ENCODE data around the gene MREG. TPM values are rescaled to one million over a fixed set of nuclear protein-coding genes. Genes with fewer than 3 reads are reported as not detected.

MREG gene
- total RNA-seq, 1 experiment from 2014 or later: 23.0 TPM

GRCh38 chr2:216018709-216019108, 5.4 kb upstream of the MREG start:
- BruUV-seq (replicated peaks): no TSS peak
- no peak for DNase-seq
- POLR2A ChIA-PET (ENCODE audit: unreplicated experiment): interaction anchor here (0.6 kb wide), 1 partner anchor 67 kb away, joined by 4 read pairs; no protein-coding TSS in a partner anchor

GRCh38 chr2:216017365-216017764, 4.0 kb upstream of the MREG start:
- CTCF ChIA-PET: no interaction called here
- Histone ChIP-seq H3K27me3 (ENCODE audit: insufficient read depth, low read depth) (no peaks in the 10 kb centered on the region), H3K4me2 (no peak overlapping the region), H3K4me1 (replicated peaks; ENCODE audit: insufficient read depth) (peaks cover 8% of the 10 kb centered on the region), H3K27ac (no peak overlapping the region), H4K20me1 (ENCODE audit: insufficient read depth) (no peaks in the 10 kb centered on the region), H2AFZ (no peak overlapping the region), H3K9me2 (ENCODE audit: insufficient read depth) (no peaks in the 10 kb centered on the region), H3K36me3 (ENCODE audit: low read depth) (no peaks in the 10 kb centered on the region), H3K4me3 (no peak overlapping the region), H3F3A (ENCODE audit: insufficient read depth, low read depth) (peaks cover 14% of the 10 kb centered on the region), H3K9me3 (ENCODE audit: insufficient read depth, low read depth) (no peaks in the 10 kb centered on the region), H3K79me2 (ENCODE audit: low read depth) (peaks cover 8% of the 10 kb centered on the region)
- POLR2A ChIA-PET (ENCODE audit: unreplicated experiment): interaction anchor here (0.6 kb wide), 1 partner anchor 86 kb away, joined by 3 read pairs; no protein-coding TSS in a partner anchor
- no TSS peak for BruUV-seq (replicated peaks)
- DNase-seq: peak; percentile 48 to 62
- intact Hi-C loops (cut with micrococcal nuclease; ENCODE audit: unreplicated experiment): loop anchor here (5.0 kb wide), 1 partner anchor 45 kb away; no protein-coding TSS in a partner anchor
- TF ChIP-seq EZH2 (IDR thresholded peaks at IDR 0.05; ENCODE audit: low read depth): no peak
- no peak for TF ChIP-seq CTCF (conservative IDR thresholded peaks at IDR 0.05)

More at GRCh38 chr2:216018709-216019108, 5.4 kb upstream of the MREG start:
- H4K20me1 ChIP-seq (ENCODE audit: insufficient read depth): no peaks in the 10 kb centered on the region
- no peaks in the 10 kb centered on the region for H3K9me2 ChIP-seq (ENCODE audit: insufficient read depth)
- TF ChIP-seq EZH2 (IDR thresholded peaks at IDR 0.05; ENCODE audit: low read depth) (no peak), CTCF (conservative IDR thresholded peaks at IDR 0.05) (no peak)
- H3K4me1 ChIP-seq (replicated peaks; ENCODE audit: insufficient read depth): peaks cover 6% of the 10 kb centered on the region
- no peak overlapping the region for H3K4me3 ChIP-seq
- H3K9me3 ChIP-seq (ENCODE audit: insufficient read depth, low read depth): no peaks in the 10 kb centered on the region
- H3K4me2 ChIP-seq: no peak overlapping the region
- H3K79me2 ChIP-seq (ENCODE audit: low read depth): no peaks in the 10 kb centered on the region
- H3K27me3 ChIP-seq (ENCODE audit: insufficient read depth, low read depth): no peaks in the 10 kb centered on the region
- no peaks in the 10 kb centered on the region for H3K36me3 ChIP-seq (ENCODE audit: low read depth)
- CTCF ChIA-PET: no interaction called here
- H2AFZ ChIP-seq: no peak overlapping the region
- H3F3A ChIP-seq (ENCODE audit: insufficient read depth, low read depth): 0 out of 2 replicates have a peak, but pooled peaks cover 7% of the 10 kb centered on the region
- no peak overlapping the region for H3K27ac ChIP-seq
- intact Hi-C loops (cut with micrococcal nuclease; ENCODE audit: unreplicated experiment): loop anchor here (5.0 kb wide), 1 partner anchor 46 kb away; no protein-coding TSS in a partner anchor

- Histone ChIP-seq H3K27me3 (ENCODE audit: insufficient read depth, low read depth) (no peaks in the 10 kb centered on the region), H3K27ac (no peak overlapping the region), H3K9me3 (ENCODE audit: insufficient read depth, low read depth) (no peaks in the 10 kb centered on the region), H2AFZ (no peak overlapping the region), H3K9me2 (ENCODE audit: insufficient read depth) (no peaks in the 10 kb centered on the region), H3K4me1 (replicated peaks; ENCODE audit: insufficient read depth) (peaks cover 11% of the 10 kb centered on the region), H3K79me2 (ENCODE audit: low read depth) (peaks cover 12% of the 10 kb centered on the region), H3K4me3 (no peak overlapping the region), H4K20me1 (ENCODE audit: insufficient read depth) (no peaks in the 10 kb centered on the region), H3F3A (ENCODE audit: insufficient read depth, low read depth) (peaks cover 21% of the 10 kb centered on the region), H3K4me2 (no peak overlapping the region), H3K36me3 (ENCODE audit: low read depth) (no peaks in the 10 kb centered on the region)
- ChIA-PET CTCF (interaction anchor here (1.0 kb wide), 1 partner anchor 16 kb away, joined by 3 read pairs; no protein-coding TSS in a partner anchor), POLR2A (ENCODE audit: unreplicated experiment) (no interaction called here)
- DNase-seq: no peak
- no peak for TF ChIP-seq EZH2 (IDR thresholded peaks at IDR 0.05; ENCODE audit: low read depth)
- no peak for TF ChIP-seq CTCF (conservative IDR thresholded peaks at IDR 0.05)
- no TSS peak for BruUV-seq (replicated peaks)
- intact Hi-C loops (cut with micrococcal nuclease; ENCODE audit: unreplicated experiment): loop anchor here (5.0 kb wide), 1 partner anchor 44 kb away; no protein-coding TSS in a partner anchor
Observed at GRCh38 chr2:216016581-216016980, 3.2 kb upstream of the MREG start.

All from PC-9 (cell line).